H9 (cell line): ENCODE data around the gene BET1L. TPM values are rescaled to one million over a fixed set of nuclear protein-coding genes. Genes with fewer than 3 reads are reported as not detected.

Experiments used
- DNase-seq: peaks from one replicate; pipeline ENCODE4 v3.0.0-alpha.2; 2017
- H2AFZ ChIP-seq: one replicate; pipeline ENCODE4 v1.6.1; 2013; ENCODE audit warnings: mild to moderate bottlenecking, low read length, control low read depth, moderate library complexity
- H2AK5ac ChIP-seq: 2 replicates; pipeline ENCODE4 v1.6.1; 2013; ENCODE audit warnings: low read length, control low read depth, mixed read lengths; ENCODE audit not compliant: insufficient read length
- H2BK120ac ChIP-seq: one replicate; pipeline ENCODE4 v1.6.1; 2013; ENCODE audit warnings: low read depth, mild to moderate bottlenecking, low read length, control low read depth, inconsistent platforms; ENCODE audit not compliant: poor library complexity, severe bottlenecking
- H2BK12ac ChIP-seq: 2 replicates; pipeline ENCODE4 v1.6.1; 2013; ENCODE audit warnings: low read length, control low read depth, mixed read lengths, low read depth; ENCODE audit not compliant: insufficient read length
- H2BK15ac ChIP-seq: 2 replicates; pipeline ENCODE4 v1.6.1; 2013; ENCODE audit warnings: low read depth, low read length, control low read depth
- H2BK20ac ChIP-seq: one replicate; pipeline ENCODE4 v1.6.1; 2013; ENCODE audit warnings: low read depth, mild to moderate bottlenecking, low read length, control low read depth, inconsistent platforms; ENCODE audit not compliant: poor library complexity, severe bottlenecking
- H2BK5ac ChIP-seq: 2 replicates; pipeline ENCODE4 v1.6.1; 2013; ENCODE audit warnings: low read length, control low read depth, mixed read lengths; ENCODE audit not compliant: insufficient read length
- H3K14ac ChIP-seq: 2 replicates; pipeline ENCODE4 v1.6.1; 2013; ENCODE audit warnings: low read length, control low read depth; ENCODE audit not compliant: insufficient read depth
- H3K18ac ChIP-seq: 2 replicates; pipeline ENCODE4 v1.6.1; 2013; ENCODE audit warnings: low read depth, mild to moderate bottlenecking, mixed read lengths, low read length, control low read depth; ENCODE audit not compliant: insufficient read length
- H3K23ac ChIP-seq: 2 replicates; pipeline ENCODE4 v1.6.1; 2013; ENCODE audit warnings: low read length, control low read depth, mixed read lengths, low read depth; ENCODE audit not compliant: insufficient read length
- H3K23me2 ChIP-seq: 2 replicates; pipeline ENCODE4 v1.6.1; 2013; ENCODE audit warnings: low read depth, mild to moderate bottlenecking, mixed read lengths, low read length, control low read depth; ENCODE audit not compliant: insufficient read length, poor library complexity, severe bottlenecking
- H3K27ac ChIP-seq: 2 replicates; pipeline ENCODE4 v1.5.1; 2013; ENCODE audit warnings: low read length, control low read depth, mixed read lengths, low read depth; ENCODE audit not compliant: insufficient read length
- H3K27me3 ChIP-seq: 2 replicates; pipeline ENCODE4 v1.6.1; 2013; ENCODE audit warnings: low read length, control low read depth, inconsistent platforms; ENCODE audit not compliant: insufficient read depth
- H3K4ac ChIP-seq: 2 replicates; pipeline ENCODE4 v1.6.1; 2013; ENCODE audit warnings: low read depth, mild to moderate bottlenecking, control low read depth, inconsistent platforms, low read length, moderate library complexity
- H3K4me1 ChIP-seq: 2 replicates; pipeline ENCODE4 v1.6.1; 2013; ENCODE audit warnings: low read length, control low read depth, inconsistent platforms; ENCODE audit not compliant: insufficient read depth
- H3K4me2 ChIP-seq: 2 replicates; pipeline ENCODE4 v1.6.1; 2013; ENCODE audit warnings: low read length, control low read depth, mixed read lengths; ENCODE audit not compliant: insufficient read length, insufficient read depth
- H3K56ac ChIP-seq: 2 replicates; pipeline ENCODE4 v1.6.1; 2013; ENCODE audit warnings: low read depth, mild to moderate bottlenecking, mixed read lengths, low read length, control low read depth; ENCODE audit not compliant: insufficient read length
- H3K79me1 ChIP-seq: 2 replicates; pipeline ENCODE4 v1.6.1; 2013; ENCODE audit warnings: low read depth, mild to moderate bottlenecking, moderate library complexity, low read length, control low read depth, inconsistent platforms; ENCODE audit not compliant: insufficient read depth, poor library complexity, severe bottlenecking
- H3K79me2 ChIP-seq: 2 replicates; pipeline ENCODE4 v1.6.1; 2013; ENCODE audit warnings: low read length, control low read depth, inconsistent platforms; ENCODE audit not compliant: insufficient read depth
- H3K9ac ChIP-seq: 2 replicates; pipeline ENCODE4 v1.6.1; 2013; ENCODE audit warnings: low read length, control low read depth, mixed read lengths; ENCODE audit not compliant: insufficient read length; ENCODE audit errors: extremely low read depth
- H3K9me3 ChIP-seq: one replicate; pipeline ENCODE4 v1.6.1; 2013; ENCODE audit warnings: low read depth, low read length, inconsistent platforms; ENCODE audit not compliant: control insufficient read depth
- H3T11ph ChIP-seq: one replicate; pipeline ENCODE4 v1.6.1; 2013; ENCODE audit warnings: mild to moderate bottlenecking, low read length, control low read depth, inconsistent platforms
- H4K20me1 ChIP-seq: one replicate; pipeline ENCODE4 v1.6.1; 2013; ENCODE audit not compliant: control insufficient read depth, insufficient read length, insufficient read depth
- H4K5ac ChIP-seq: 2 replicates; pipeline ENCODE4 v1.6.1; 2013; ENCODE audit warnings: low read depth, mild to moderate bottlenecking, mixed read lengths, low read length, control low read depth; ENCODE audit not compliant: insufficient read length
- H4K8ac ChIP-seq: replicated peaks from 2 replicates; pipeline ENCODE4 v1.6.1; 2013; ENCODE audit warnings: low read length, control low read depth, mixed read lengths, low read depth; ENCODE audit not compliant: insufficient read length
- H4K91ac ChIP-seq: 2 replicates; pipeline ENCODE4 v1.6.1; 2013; ENCODE audit warnings: low read depth, mild to moderate bottlenecking, moderate library complexity, mixed read lengths, low read length, control low read depth; ENCODE audit not compliant: insufficient read length
- H3K27ac Mint-ChIP-seq, 3 experiments: 2 replicates in 2 of 3; 3 replicates in 1 of 3; pipeline ENCODE4 v1.8.0; 2020 to 2021; ENCODE audit warnings: mixed read lengths in 3 of 3, mild to moderate bottlenecking in 1 of 3, moderate library complexity in 1 of 3
- H3K27me3 Mint-ChIP-seq: 2 replicates; pipeline ENCODE4 v1.8.0; 2021; ENCODE audit warnings: low read depth, mild to moderate bottlenecking, moderate library complexity, mixed read lengths
- H3K36me3 Mint-ChIP-seq, 3 experiments: 2 replicates in 2 of 3; 3 replicates in 1 of 3; pipeline ENCODE4 v1.8.0; 2020 to 2021; ENCODE audit warnings: low read depth in 3 of 3, mixed read lengths in 3 of 3; ENCODE audit not compliant: insufficient read depth in 1 of 3
- H3K4me1 Mint-ChIP-seq, 2 experiments: 2 replicates each; pipeline ENCODE4 v1.8.0; 2020; ENCODE audit warnings: mixed read lengths in 2 of 2
- H3K4me3 Mint-ChIP-seq, 2 experiments: 2 replicates in 1 of 2; 3 replicates in 1 of 2; pipeline ENCODE4 v1.8.0; 2020 to 2021; ENCODE audit warnings: mild to moderate bottlenecking in 2 of 2, mixed read lengths in 2 of 2, moderate library complexity in 1 of 2
- H3K9me3 Mint-ChIP-seq, 2 experiments: 2 replicates in 1 of 2; 3 replicates in 1 of 2; pipeline ENCODE4 v1.8.0; 2020; ENCODE audit warnings: mild to moderate bottlenecking in 2 of 2, mixed read lengths in 2 of 2, moderate library complexity in 1 of 2
- WGBS: extraction: QIAGEN DNeasy Blood & Tissue Kit; methylation state at CpG from one replicate; pipeline ENCODE4 v1.1.7; 2013; ENCODE audit warnings: missing lambda C conversion rate, low lambda C conversion rate, mixed read lengths; ENCODE audit not compliant: insufficient read length; ENCODE audit errors: extremely low coverage; 5-methylcytosine and 5-hydroxymethylcytosine counted together
- total RNA-seq: library from RNA; stranded (reverse); gene quantifications from 2 replicates; pipeline ENCODE4 v1.2.1, GENCODE V29; 2021
- TF ChIP-seq, protein P1 (sequence below): fragments of 200-600 bp; sonication (generic); conservative IDR thresholded peaks from 3 replicates; pipeline ENCODE4 v1.8.0; 2021; ENCODE audit warnings: antibody characterized with exemption, mild to moderate bottlenecking

Gene BET1L
- total RNA-seq, 1 experiment from 2014 or later: 49.4 TPM

DNA sequence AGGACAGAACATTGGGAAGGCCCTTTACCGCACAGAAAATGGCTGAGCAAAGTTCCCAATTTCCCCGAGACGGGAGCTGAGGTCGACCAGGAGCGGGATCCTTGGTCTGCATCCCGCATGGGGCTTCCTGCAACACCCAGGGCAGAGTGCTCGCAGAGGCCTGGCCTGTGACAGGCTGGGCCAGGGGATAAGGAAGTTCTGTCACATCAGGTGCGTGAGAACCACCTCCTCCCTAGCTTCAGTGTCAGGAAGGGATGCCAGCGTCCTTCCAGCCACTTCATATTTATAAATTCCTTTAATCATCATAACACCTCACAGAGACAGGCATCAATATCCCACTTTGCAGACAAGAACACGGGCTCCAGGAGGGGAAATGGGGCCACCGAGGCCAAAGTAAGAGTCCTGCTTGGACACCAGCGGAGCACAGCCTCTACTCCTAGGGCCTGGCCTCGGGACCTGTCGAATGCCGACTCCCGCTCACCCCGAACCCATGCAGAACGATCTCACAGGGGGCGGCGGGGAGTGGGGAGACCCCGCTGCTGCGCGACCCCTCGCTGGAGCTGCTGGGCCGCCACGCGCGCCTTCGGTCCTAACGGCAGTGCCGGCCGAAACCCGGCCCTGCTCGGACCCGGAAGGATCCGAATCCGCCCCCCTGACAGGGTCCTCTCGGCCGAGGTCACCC is 532 bp downstream of the BET1L start:
- H3K4me2 ChIP-seq: peak overlapping the region; percentile 80
- H3K27me3 Mint-ChIP-seq: no peaks in the 10 kb centered on the region; the same call in 1 of the 2 replicates
- no peaks in the 10 kb centered on the region; a peak in 1 of 5 replicates for H3K9me3 Mint-ChIP-seq
- H3K9ac ChIP-seq: peak overlapping the region; percentile 78
- H3K4ac ChIP-seq: no peak overlapping the region
- no peak overlapping the region for H2BK12ac ChIP-seq
- H3K27ac ChIP-seq: no peak overlapping the region
- H4K8ac ChIP-seq: no peak overlapping the region
- H3K36me3 Mint-ChIP-seq: peaks cover 22 to 55% (median 46%) of the 10 kb centered on the region in 3 experiments
- H2BK5ac ChIP-seq: no peak overlapping the region
- peak overlapping the region; percentile 65 to 85 (median 68); a peak in 3 of 7 replicates for H3K27ac Mint-ChIP-seq
- no peak overlapping the region for H3K23ac ChIP-seq
- no peaks in the 10 kb centered on the region for H3K27me3 ChIP-seq
- peak overlapping the region; percentile 93 to 97 for H3K4me3 Mint-ChIP-seq
- WGBS: no CpG with 5 or more reads among the region's 39 CpGs
- no peak for DNase-seq
- H2BK20ac ChIP-seq: no peak overlapping the region
- H3K56ac ChIP-seq: no peak overlapping the region
- no peak overlapping the region for H4K5ac ChIP-seq
- no peaks in the 10 kb centered on the region for H3K9me3 ChIP-seq
- no peak overlapping the region for H4K91ac ChIP-seq
- peaks cover 5% of the 10 kb centered on the region for H3K79me1 ChIP-seq
- H3T11ph ChIP-seq: no peak overlapping the region
- H3K18ac ChIP-seq: peak overlapping the region; percentile 71
- no peak overlapping the region for H2AK5ac ChIP-seq
- no peak overlapping the region for H2BK15ac ChIP-seq
- no peaks in the 10 kb centered on the region; the same call in 1 of the 2 replicates for H3K4me1 ChIP-seq
- no peaks in the 10 kb centered on the region for H4K20me1 ChIP-seq
- no peak overlapping the region for H2BK120ac ChIP-seq
- H3K4me1 Mint-ChIP-seq: peaks cover 5 to 17% of the 10 kb centered on the region in 2 experiments
- TF ChIP-seq, protein P1, sequence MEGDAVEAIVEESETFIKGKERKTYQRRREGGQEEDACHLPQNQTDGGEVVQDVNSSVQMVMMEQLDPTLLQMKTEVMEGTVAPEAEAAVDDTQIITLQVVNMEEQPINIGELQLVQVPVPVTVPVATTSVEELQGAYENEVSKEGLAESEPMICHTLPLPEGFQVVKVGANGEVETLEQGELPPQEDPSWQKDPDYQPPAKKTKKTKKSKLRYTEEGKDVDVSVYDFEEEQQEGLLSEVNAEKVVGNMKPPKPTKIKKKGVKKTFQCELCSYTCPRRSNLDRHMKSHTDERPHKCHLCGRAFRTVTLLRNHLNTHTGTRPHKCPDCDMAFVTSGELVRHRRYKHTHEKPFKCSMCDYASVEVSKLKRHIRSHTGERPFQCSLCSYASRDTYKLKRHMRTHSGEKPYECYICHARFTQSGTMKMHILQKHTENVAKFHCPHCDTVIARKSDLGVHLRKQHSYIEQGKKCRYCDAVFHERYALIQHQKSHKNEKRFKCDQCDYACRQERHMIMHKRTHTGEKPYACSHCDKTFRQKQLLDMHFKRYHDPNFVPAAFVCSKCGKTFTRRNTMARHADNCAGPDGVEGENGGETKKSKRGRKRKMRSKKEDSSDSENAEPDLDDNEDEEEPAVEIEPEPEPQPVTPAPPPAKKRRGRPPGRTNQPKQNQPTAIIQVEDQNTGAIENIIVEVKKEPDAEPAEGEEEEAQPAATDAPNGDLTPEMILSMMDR: no peak
- peaks cover 21% of the 10 kb centered on the region for H3K23me2 ChIP-seq
- H3K79me2 ChIP-seq: no peaks in the 10 kb centered on the region; the same call in 1 of the 2 replicates
- H3K14ac ChIP-seq: peak overlapping the region; percentile 82
- H2AFZ ChIP-seq: no peak overlapping the region
